Muscle layer of duodenum (tissue), 2 donors: ENCODE results near the gene EXOSC10.

Experiments used
- H3K27ac ChIP-seq: one replicate; pipeline ENCODE4 v1.7.0; 2013; ENCODE audit warnings: mild to moderate bottlenecking, low read length
- H3K27me3 ChIP-seq: one replicate; pipeline ENCODE4 v1.7.0; 2013; ENCODE audit warnings: low read depth, mild to moderate bottlenecking, control low read depth, low read length
- H3K36me3 ChIP-seq, 2 donors: one replicate each; pipeline ENCODE4 v1.7.0; 2013; ENCODE audit warnings: low read length in 2 of 2, control low read depth in 1 of 2, mild to moderate bottlenecking in 1 of 2; ENCODE audit not compliant: insufficient read depth in 2 of 2, control insufficient read depth in 1 of 2
- H3K4me1 ChIP-seq, 2 donors: one replicate each; pipeline ENCODE4 v1.7.0; 2013; ENCODE audit warnings: low read length in 2 of 2, mild to moderate bottlenecking in 2 of 2, control low read depth in 1 of 2, moderate library complexity in 1 of 2; ENCODE audit not compliant: insufficient read depth in 2 of 2, control insufficient read depth in 1 of 2
- H3K4me3 ChIP-seq, 2 donors: one replicate each; pipeline ENCODE4 v1.7.0; 2013; ENCODE audit warnings: low read length in 2 of 2, low read depth in 1 of 2, mild to moderate bottlenecking in 1 of 2
- H3K9me3 ChIP-seq, 2 donors: one replicate each; pipeline ENCODE4 v1.7.0; 2013; ENCODE audit warnings: low read length in 2 of 2, control low read depth in 1 of 2, mild to moderate bottlenecking in 1 of 2; ENCODE audit not compliant: control insufficient read depth in 1 of 2
- donor health status: healthy.

Gene EXOSC10

GRCh38 chr1:11134251-11134897, 34.7 kb upstream of the EXOSC10 start:
- Histone ChIP-seq H3K9me3 (no peaks in the 10 kb centered on the region), H3K27me3 (no peaks in the 10 kb centered on the region), H3K4me3 (no peak overlapping the region), H3K27ac (no peak overlapping the region), H3K4me1 (peaks cover 4 to 5% of the 10 kb centered on the region in 2 donors), H3K36me3 (peaks cover 60 to 61% of the 10 kb centered on the region in 2 donors)

GRCh38 chr1:11132563-11133293, 33.1 kb upstream of the EXOSC10 start:
- H3K4me3 ChIP-seq: no peak overlapping the region
- no peaks in the 10 kb centered on the region for H3K9me3 ChIP-seq
- H3K27ac ChIP-seq: no peak overlapping the region
- H3K27me3 ChIP-seq: no peaks in the 10 kb centered on the region
- H3K36me3 ChIP-seq: peaks cover 60 to 63% of the 10 kb centered on the region in 2 donors
- peaks cover 4 to 5% of the 10 kb centered on the region in 2 donors for H3K4me1 ChIP-seq

- Histone ChIP-seq H3K9me3 (no peaks in the 10 kb centered on the region), H3K4me3 (no peak overlapping the region), H3K36me3 (peaks cover 64 to 69% of the 10 kb centered on the region in 2 donors), H3K27me3 (no peaks in the 10 kb centered on the region), H3K27ac (no peak overlapping the region), H3K4me1 (peaks cover 4 to 5% of the 10 kb centered on the region in 2 donors)
Measured at GRCh38 chr1:11131816-11132215, 32.1 kb upstream of the EXOSC10 start.

- peaks cover 4 to 5% of the 10 kb centered on the region in 2 donors for H3K4me1 ChIP-seq
- H3K27me3 ChIP-seq: no peaks in the 10 kb centered on the region
- no peaks in the 10 kb centered on the region for H3K9me3 ChIP-seq
- no peak overlapping the region for H3K4me3 ChIP-seq
- peaks cover 73 to 77% of the 10 kb centered on the region in 2 donors for H3K36me3 ChIP-seq
- no peak overlapping the region for H3K27ac ChIP-seq
Measured at GRCh38 chr1:11130406-11130805, 30.7 kb upstream of the EXOSC10 start.

GRCh38 chr1:11129649-11130390, 30.2 kb upstream of the EXOSC10 start:
- Histone ChIP-seq H3K4me1 (peaks cover 4 to 5% of the 10 kb centered on the region in 2 donors), H3K36me3 (peaks cover 79 to 82% of the 10 kb centered on the region in 2 donors), H3K4me3 (no peak overlapping the region), H3K27me3 (no peaks in the 10 kb centered on the region), H3K27ac (no peak overlapping the region), H3K9me3 (no peaks in the 10 kb centered on the region)

GRCh38 chr1:11126569-11126968, 26.9 kb upstream of the EXOSC10 start:
- Histone ChIP-seq H3K4me1 (no peaks in the 10 kb centered on the region), H3K27ac (no peak overlapping the region), H3K4me3 (no peak overlapping the region), H3K36me3 (peaks cover 73 to 88% of the 10 kb centered on the region in 2 donors), H3K27me3 (no peaks in the 10 kb centered on the region), H3K9me3 (no peaks in the 10 kb centered on the region)

- Histone ChIP-seq H3K27ac (no peak overlapping the region), H3K9me3 (no peaks in the 10 kb centered on the region), H3K27me3 (no peaks in the 10 kb centered on the region), H3K36me3 (peaks cover 72 to 88% of the 10 kb centered on the region in 2 donors), H3K4me1 (no peaks in the 10 kb centered on the region), H3K4me3 (no peak overlapping the region)
Measured at GRCh38 chr1:11125931-11126330, 26.3 kb upstream of the EXOSC10 start.

- peaks cover 62 to 79% of the 10 kb centered on the region in 2 donors for H3K36me3 ChIP-seq
- no peak overlapping the region for H3K4me3 ChIP-seq
- no peak overlapping the region for H3K27ac ChIP-seq
- H3K4me1 ChIP-seq: no peaks in the 10 kb centered on the region
- H3K9me3 ChIP-seq: no peaks in the 10 kb centered on the region
- no peaks in the 10 kb centered on the region for H3K27me3 ChIP-seq
Measured at GRCh38 chr1:11124965-11125364, 25.3 kb upstream of the EXOSC10 start.

GRCh38 chr1:11116318-11116717, 16.6 kb upstream of the EXOSC10 start:
- Histone ChIP-seq H3K9me3 (no peaks in the 10 kb centered on the region), H3K27ac (no peak overlapping the region), H3K4me3 (no peak overlapping the region), H3K36me3 (peaks cover 50 to 61% of the 10 kb centered on the region in 2 donors), H3K4me1 (no peaks in the 10 kb centered on the region), H3K27me3 (no peaks in the 10 kb centered on the region)

- Histone ChIP-seq H3K36me3 (peaks cover 49 to 64% of the 10 kb centered on the region in 2 donors), H3K9me3 (no peaks in the 10 kb centered on the region), H3K4me1 (no peaks in the 10 kb centered on the region), H3K4me3 (no peak overlapping the region), H3K27me3 (no peaks in the 10 kb centered on the region), H3K27ac (no peak overlapping the region)
Measured at GRCh38 chr1:11114966-11115365, 15.3 kb upstream of the EXOSC10 start.

GRCh38 chr1:11109047-11109760, 9.5 kb upstream of the EXOSC10 start:
- Histone ChIP-seq H3K27ac (no peak overlapping the region), H3K4me1 (no peaks in the 10 kb centered on the region), H3K4me3 (no peak overlapping the region), H3K9me3 (no peaks in the 10 kb centered on the region), H3K36me3 (peaks cover 60 to 72% of the 10 kb centered on the region in 2 donors), H3K27me3 (no peaks in the 10 kb centered on the region)
